ENCODE data around the gene TMEM119. TPM values are rescaled to one million over a fixed set of nuclear protein-coding genes. Genes with fewer than 3 reads are reported as not detected.
A peak's percentile ranks its signal among the peaks of the same experiment; 100 is the strongest.

The TMEM119 gene
- total and polyA plus RNA-seq, 10 of the 15 experiments (the other 5 are each of a cell fraction or from before 2014, with no cell fraction given) = 0.11 to 0.44 (median 0.19) TPM; not detected in 5

GRCh38 chr12:108570743-108571608, 26.9 kb downstream of the TMEM119 start:
- ATAC-seq (no peak), FAIRE-seq (no peak), DNase-seq (ENCODE audit: low read depth, low spot score) (no peak)
- no peaks in the 10 kb centered on the region for H4K20me1 ChIP-seq (ENCODE audit: control insufficient read depth, insufficient read depth)
- BruUV-seq (replicated peaks) = no TSS peak
- ChIA-PET RAD21 (ENCODE audit: unreplicated experiment) (interaction anchor here (0.9 to 23.0 kb wide), 12 partner anchors 9 to 522 kb away, joined by 3 to 633 read pairs (median 6); partner anchors contain the start of genes ALKBH2, ISCU and SELPLG), POLR2A (interaction anchor here (0.5 to 14.2 kb wide), 12 partner anchors 9 to 283 kb away, joined by 3 to 211 read pairs (median 5); partner anchors contain the start of genes ISCU and SELPLG), SMC1A (ENCODE audit: uncharacterized antibody, unreplicated experiment) (interaction anchor here (0.7 to 26.5 kb wide), 17 partner anchors 22 to 509 kb away, joined by 3 to 718 read pairs (median 3); partner anchors contain the start of gene SELPLG), CTCF (interaction anchor here (0.7 to 21.5 kb wide), 21 partner anchors 10 to 522 kb away, joined by 3 to 866 read pairs (median 4); partner anchors contain the start of genes ALKBH2, ISCU, SART3 and SELPLG)
- H3K4me2 ChIP-seq (ENCODE audit: control insufficient read depth, insufficient read depth) = peak overlapping the region; percentile 46
- peaks cover 10% of the 10 kb centered on the region for H3K79me2 ChIP-seq (ENCODE audit: control insufficient read depth, insufficient read depth, low read length)
- no peak overlapping the region for H3K4me3 ChIP-seq
- in situ Hi-C loops (cut with MboI) = no loop called here
- no peaks in the 10 kb centered on the region for H3K9me3 ChIP-seq (replicated peaks; ENCODE audit: control insufficient read depth, insufficient read depth, low read length)
- intact Hi-C loops (cut with micrococcal nuclease; ENCODE audit: unreplicated experiment) = loop anchor here (2.0 kb wide), 1 partner anchor 522 kb away; the partner anchor contains the start of gene ALKBH2
- H3K9ac ChIP-seq (ENCODE audit: control insufficient read depth, insufficient read depth, low read length) = peak overlapping the region; percentile 48
- peaks cover 89% of the 10 kb centered on the region for H3K4me1 ChIP-seq (ENCODE audit: control insufficient read depth, insufficient read depth, low read length)
- WGBS (ENCODE audit: insufficient coverage, insufficient replicate concordance, low lambda C conversion rate, missing lambda C conversion rate) = 68% methylated on average over 3 of the region's 3 CpGs
- H3K27ac ChIP-seq (ENCODE audit: control insufficient read depth, insufficient read depth) = peak overlapping the region; percentile 100
- no peaks in the 10 kb centered on the region for H3K27me3 ChIP-seq (replicated peaks in 1 of 2; ENCODE audit: control insufficient read depth in 2 of 2, insufficient read depth in 2 of 2, low read length in 1 of 2)
- peaks cover 6 to 12% of the 10 kb centered on the region in 2 experiments for H3K36me3 ChIP-seq (ENCODE audit: control insufficient read depth in 2 of 2, insufficient read depth in 2 of 2, low read length in 1 of 2)
- no peak overlapping the region for H2AFZ ChIP-seq (ENCODE audit: control insufficient read depth, low read depth, low read length)
- TF ChIP-seq SKIL (IDR thresholded peaks at IDR 0.05; ENCODE audit: low read depth, poor library complexity, severe bottlenecking) (peak; percentile 50), CTCF (IDR thresholded peaks at IDR 0.05 in 2 of 3, conservative IDR thresholded peaks at IDR 0.05 in 1 of 3; ENCODE audit: control insufficient read depth in 2 of 3, extremely low read depth in 1 of 3, insufficient read depth in 1 of 3, low read depth in 3 of 3, low read length in 3 of 3) (peak; percentile 42 to 53 (median 49); a peak in 4 of 6 replicates), WRNIP1 (IDR thresholded peaks at IDR 0.05; ENCODE audit: borderline replicate concordance, low read depth, low read length) (no peak), ZNF687 (IDR thresholded peaks at IDR 0.05) (peak; percentile 59), RAD21 (IDR thresholded peaks at IDR 0.05; ENCODE audit: insufficient read depth, low read depth, low read length) (peak; percentile 66), FOXK2 (IDR thresholded peaks at IDR 0.05) (no peak), EP300 (IDR thresholded peaks at IDR 0.05; ENCODE audit: borderline replicate concordance in 1 of 2, control insufficient read depth in 1 of 2, low read depth in 2 of 2, low read length in 2 of 2) (0 out of 4 replicates have a peak, but pooled peaks of 1 of the 2 experiments have one; percentile 10), IKZF1 (conservative IDR thresholded peaks at IDR 0.05) (0 out of 2 replicates have a peak, but pooled peaks have one; percentile 21), MAX (IDR thresholded peaks at IDR 0.05; ENCODE audit: low read depth, low read length) (no peak), CBX5 (IDR thresholded peaks at IDR 0.05; ENCODE audit: low read depth) (no peak)

Measured in GM12878 (cell line).